DMS153 (cell line): ENCODE results near the gene SWSAP1.
"Not testable (repeated sequence)": the region's sequence is repeated elsewhere in the genome, so short reads cannot be mapped to it uniquely, and the experiment has no call there.

Source experiments
- DNase-seq: peaks from one replicate; lab custom pipeline; 2025; lab: John Stamatoyannopoulos, UW

SWSAP1 gene, protein sequence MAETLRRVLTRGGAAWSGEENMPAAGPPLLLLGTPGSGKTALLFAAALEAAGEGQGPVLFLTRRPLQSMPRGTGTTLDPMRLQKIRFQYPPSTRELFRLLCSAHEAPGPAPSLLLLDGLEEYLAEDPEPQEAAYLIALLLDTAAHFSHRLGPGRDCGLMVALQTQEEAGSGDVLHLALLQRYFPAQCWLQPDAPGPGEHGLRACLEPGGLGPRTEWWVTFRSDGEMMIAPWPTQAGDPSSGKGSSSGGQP

DNA sequence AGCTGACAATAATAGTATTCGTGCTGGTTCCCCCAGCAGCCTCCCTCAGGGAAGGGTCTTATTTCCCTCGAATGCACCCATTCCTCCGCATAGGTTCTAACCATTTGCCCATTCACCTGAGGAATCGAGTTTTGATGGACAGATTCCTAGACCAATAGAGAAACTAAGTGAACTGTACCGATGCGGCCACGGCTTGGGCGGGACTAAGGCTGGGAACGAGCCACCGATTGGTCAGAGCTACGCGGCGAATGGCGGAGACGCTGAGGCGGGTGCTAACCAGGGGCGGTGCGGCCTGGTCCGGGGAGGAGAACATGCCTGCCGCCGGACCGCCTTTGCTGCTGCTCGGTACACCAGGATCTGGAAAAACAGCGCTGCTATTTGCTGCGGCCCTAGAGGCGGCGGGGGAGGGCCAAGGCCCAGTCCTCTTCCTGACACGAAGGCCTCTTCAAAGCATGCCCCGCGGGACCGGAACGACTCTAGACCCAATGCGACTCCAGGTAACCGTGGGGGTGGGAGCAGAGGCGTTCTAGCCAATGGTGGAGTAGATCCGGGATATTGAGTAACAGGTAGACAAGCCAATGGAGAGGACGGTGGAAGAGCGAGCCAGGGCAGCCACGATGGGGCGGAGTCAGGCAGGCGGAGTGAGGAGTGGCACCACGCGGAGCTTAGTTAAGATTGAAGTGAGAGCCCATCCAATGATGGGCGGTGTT, at the start of gene SWSAP1:
SWSAP1 (plus strand) TSS at position 234 of the 710 bp plus-strand sequence; CDS start at position 249, 15 bp downstream.
- peak; percentile 99 for DNase-seq

- no peak for DNase-seq
These were observed 49.6 kb upstream of the SWSAP1 start for GRCh38 chr19:11324748-11325389.

DNA sequence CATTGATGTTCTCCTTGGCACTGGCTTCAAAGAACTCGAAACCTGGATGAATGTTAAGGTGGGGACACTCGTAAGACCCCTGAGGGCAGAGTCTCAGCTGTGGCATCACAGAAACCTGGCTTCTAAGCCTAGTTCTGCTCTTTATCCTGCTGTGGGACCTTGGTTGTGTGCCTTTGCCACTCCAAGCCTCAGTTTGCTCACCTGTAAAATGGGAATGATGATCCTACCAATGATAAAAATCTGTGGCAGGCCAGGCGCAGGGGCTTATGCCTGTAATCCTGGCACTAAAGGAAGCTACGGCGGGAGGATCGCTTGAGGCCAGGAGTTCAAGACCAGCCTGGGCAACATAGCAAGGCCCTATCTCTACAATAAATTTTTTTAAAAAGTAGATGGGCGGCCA, 48.9 kb upstream of the SWSAP1 start:
- no peak for DNase-seq

- DNase-seq: no peak
These were observed 44.3 kb upstream of the SWSAP1 start for GRCh38 chr19:11330127-11330526.

- DNase-seq: no peak
These were observed 43.0 kb upstream of the SWSAP1 start for GRCh38 chr19:11331502-11331901.

GRCh38 chr19:11332822-11333221, 41.6 kb upstream of the SWSAP1 start:
- no peak for DNase-seq

DNA sequence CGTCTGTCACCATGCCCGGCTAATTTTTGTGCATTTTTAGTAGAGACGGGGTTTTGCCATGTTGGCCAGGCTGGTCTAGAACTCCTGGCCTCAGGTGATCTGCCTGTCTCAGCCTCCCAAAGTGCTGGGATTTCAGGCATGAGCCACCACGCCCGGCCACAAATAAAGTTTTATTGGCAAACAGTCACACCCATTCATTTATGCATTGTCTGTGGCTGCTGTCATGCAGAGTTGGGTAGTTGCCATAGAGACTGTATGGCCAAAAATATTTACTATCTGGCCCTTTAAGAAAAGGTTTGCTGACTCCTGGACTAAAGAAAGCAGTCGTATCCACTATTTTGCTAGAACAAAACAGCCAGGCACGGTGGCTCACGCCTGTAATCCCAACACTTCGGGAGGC, 40.6 kb upstream of the SWSAP1 start:
- not testable (repeated sequence) for DNase-seq

DNA sequence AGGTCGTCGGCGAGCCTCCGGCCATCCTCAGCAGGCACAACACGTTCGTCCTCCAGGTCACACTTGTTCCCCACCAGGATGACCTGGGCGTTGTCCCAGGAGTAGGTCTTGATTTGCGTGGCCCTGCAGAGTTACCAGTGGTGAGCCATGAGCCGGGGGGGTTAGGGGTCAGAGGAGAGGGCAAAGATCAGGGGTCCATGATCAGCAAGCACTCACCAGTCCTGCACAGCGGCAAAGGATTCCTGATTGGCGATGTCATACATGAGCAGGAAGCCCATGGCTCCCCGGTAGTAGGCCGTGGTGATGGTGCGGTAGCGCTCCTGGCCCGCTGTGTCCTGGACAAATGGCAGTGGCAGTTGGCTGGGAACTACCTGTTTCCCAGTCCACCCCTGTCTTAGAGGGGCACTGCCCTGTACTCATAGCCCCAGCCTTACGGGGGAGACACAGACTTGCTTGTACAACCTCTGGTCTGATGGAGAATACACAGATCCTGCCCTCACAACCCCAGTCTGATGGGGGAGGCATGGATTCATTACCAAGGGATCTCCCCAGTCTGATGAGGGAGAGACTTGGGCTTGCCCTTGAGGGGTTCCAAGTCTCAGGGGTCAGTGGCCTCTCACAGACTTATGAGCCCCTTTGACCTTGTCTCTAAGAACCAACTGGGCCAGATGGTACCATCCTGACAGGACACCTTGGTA, 38.9 kb upstream of the SWSAP1 start:
- no peak for DNase-seq

DNA sequence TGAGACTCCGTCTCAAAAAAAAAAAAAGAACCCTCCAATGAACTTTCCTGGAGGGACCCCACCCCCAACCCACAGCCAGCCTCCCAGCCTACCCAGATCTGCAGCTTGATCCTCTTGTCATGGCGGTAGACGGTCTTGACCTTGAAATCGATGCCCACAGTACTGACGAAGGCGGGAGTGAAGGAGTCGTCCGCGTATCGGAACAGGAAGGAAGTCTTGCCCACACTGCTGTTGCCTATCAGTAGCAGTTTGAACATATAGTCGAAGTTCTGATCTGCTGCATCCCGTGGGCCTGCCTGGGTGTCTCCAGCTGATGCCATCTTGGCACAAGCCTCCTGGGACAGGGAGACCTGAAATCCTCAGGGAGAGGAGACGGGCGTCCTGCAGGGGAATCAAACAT, 37.4 kb upstream of the SWSAP1 start:
- no peak for DNase-seq

DNA sequence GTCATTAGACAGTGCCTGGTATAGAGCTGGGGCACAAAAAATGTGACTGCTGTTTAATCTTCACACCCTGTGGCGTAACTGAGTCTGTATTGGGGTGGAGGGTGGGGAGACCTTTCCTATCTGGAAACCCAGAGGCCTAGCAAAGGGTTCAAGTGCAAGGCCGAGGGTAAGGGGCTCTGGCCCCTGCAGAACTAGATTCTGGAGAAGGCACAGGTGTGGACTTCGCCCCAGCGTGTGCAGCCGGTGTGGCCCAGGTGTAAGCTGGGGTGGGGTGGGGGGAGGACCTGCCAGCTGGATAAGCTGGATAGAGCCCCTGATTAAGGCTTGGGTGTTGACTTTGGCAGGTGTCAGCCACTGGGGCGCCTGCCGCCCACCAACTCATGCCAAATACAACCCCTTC, 36.3 kb upstream of the SWSAP1 start:
- DNase-seq: no peak

GRCh38 chr19:11338569-11339253, 35.8 kb upstream of the SWSAP1 start:
- DNase-seq: no peak

DNA sequence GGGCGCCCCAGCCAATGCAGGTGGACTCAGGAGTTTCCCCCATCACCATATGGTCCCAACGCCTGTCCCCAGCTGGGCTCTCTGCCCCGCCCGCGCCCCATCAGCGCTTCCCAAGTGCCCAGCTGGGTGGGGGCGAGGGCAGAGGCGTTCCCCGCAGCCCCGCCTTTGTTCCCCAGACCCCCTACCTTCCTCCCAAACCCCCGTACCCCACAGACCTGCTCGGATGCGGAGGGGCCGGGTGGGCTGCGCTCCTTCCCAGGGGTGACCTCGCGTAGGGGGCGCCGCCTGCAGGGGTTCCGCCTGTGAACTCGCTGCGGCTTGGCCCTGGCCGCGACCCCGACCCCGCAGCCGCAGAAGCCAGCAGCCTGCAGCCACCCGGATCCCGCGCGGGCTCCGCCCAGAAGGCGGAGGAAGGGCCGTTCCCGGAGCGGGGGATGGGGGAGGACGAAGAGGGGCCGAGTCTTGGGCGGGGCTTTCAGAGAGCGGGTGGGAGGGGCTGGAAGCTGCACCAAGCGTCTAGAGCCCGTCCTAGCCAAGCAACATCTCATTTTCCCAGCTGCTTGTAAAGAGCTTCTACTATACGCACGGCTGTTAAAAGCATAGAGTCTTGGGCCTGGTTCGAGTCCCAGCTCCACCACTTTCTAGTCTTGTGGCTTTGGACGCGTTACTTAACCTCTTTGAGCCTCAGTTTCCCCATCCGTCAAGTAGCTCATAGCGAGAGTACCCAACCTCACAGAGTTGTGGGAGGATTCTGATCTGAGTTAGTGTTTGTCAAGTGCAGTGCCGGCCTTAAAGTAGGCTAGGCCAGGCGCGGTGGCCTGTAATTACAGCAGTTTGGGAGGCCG, 35.0 kb upstream of the SWSAP1 start, which contains the start of gene RAB3D:
RAB3D (minus strand) TSS at position 404 of the 845 bp plus-strand sequence. CDS start 2,258 bp downstream, outside the sequence.
- DNase-seq: peak; percentile 83

GRCh38 chr19:11340099-11340467, 34.4 kb upstream of the SWSAP1 start:
- not testable (repeated sequence) for DNase-seq

GRCh38 chr19:11342429-11342828, 32.0 kb upstream of the SWSAP1 start:
- no peak for DNase-seq

DNA sequence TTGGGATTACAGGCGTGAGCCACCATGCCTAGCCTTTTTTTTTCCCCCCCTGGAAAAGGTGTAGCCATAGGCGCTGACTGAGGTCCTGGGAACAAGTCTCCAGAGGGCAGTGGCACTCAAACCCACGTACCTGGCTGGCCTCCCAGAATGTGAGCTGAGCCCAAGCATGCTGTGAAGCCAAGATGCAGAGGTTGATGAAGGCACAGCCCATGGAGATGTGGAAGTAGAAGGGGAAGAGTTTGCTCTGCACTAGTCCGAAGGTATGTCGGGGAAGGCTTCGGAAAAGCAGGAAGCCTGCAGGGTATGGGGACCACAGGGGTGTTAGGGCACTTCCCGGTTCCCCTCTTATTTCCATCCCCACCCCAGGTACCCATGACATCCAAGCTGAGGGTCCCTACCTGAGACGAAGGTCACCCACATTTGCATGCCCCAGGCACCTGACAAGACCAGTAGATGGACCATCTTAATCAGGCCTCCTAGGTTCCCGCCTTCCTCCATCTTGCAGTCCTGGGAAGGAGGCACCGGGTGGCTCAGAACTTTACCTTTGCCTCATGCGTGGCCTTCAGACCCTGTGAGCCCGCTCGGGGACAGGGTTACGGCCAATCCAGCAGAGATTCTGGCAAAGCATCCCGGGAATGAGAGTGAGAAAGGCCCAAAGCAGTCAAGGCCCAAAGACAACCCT, 29.2 kb upstream of the SWSAP1 start:
- no peak for DNase-seq

GRCh38 chr19:11346104-11346940, 28.1 kb upstream of the SWSAP1 start, which contains the start of the genes CCDC159 and TMEM205:
Gene CCDC159, plus strand, starts transcription at chr19:11346519. Its CDS starts 88 bp downstream, at chr19:11346607.
Gene TMEM205, minus strand, starts transcription at chr19:11346268. Its CDS starts 649 bp downstream, at chr19:11345619.
- DNase-seq: peak; percentile 98

GRCh38 chr19:11347546-11348039, 26.9 kb upstream of the SWSAP1 start:
- DNase-seq: no peak

- no peak for DNase-seq
These were observed 25.3 kb upstream of the SWSAP1 start for GRCh38 chr19:11349171-11349570.

- not testable (repeated sequence) for DNase-seq
These were observed 20.4 kb upstream of the SWSAP1 start for GRCh38 chr19:11354102-11354501.
